Gastrocnemius medialis (tissue), 4 donors: ENCODE data around the gene NRTN. TPM values are rescaled to one million over a fixed set of nuclear protein-coding genes. Genes with fewer than 3 reads are reported as not detected.

Experiments
- ATAC-seq, 2 donors: fragments of 150-250 bp; one replicate each; pipeline ENCODE4 v1.9.1; 2016
- DNase-seq, 2 donors: peaks; one replicate each; pipeline ENCODE4 v3.0.0-alpha.2; 2019
- H3K27ac ChIP-seq, 4 donors: fragments of 200-600 bp; sonication (generic); 1 replicate in 1 of 4; 2 replicates in 3 of 4; pipeline ENCODE4 v1.5.1; 2016 to 2018; ENCODE audit warnings: mild to moderate bottlenecking in 2 of 4, moderate library complexity in 1 of 4
- H3K27me3 ChIP-seq, 3 donors: fragments of 200-600 bp; sonication (generic) in 2 of 3; 1 replicate in 1 of 3; 2 replicates in 2 of 3; pipeline versions ENCODE4 v1.5.1 to v1.6.0; 2016 to 2019; ENCODE audit warnings: mild to moderate bottlenecking in 1 of 3, moderate library complexity in 1 of 3
- H3K36me3 ChIP-seq, 2 donors: fragments of 200-600 bp; sonication (generic) in 1 of 2; one replicate each; pipeline ENCODE4 v1.5.1; 2017 to 2018
- H3K4me1 ChIP-seq, 2 donors: fragments of 200-600 bp; sonication (generic) in 1 of 2; one replicate each; pipeline ENCODE4 v1.5.1; 2016 to 2017; ENCODE audit warnings: mild to moderate bottlenecking in 2 of 2
- H3K4me3 ChIP-seq, 4 donors: fragments of 200-600 bp; sonication (generic) in 3 of 4; 1 replicate in 1 of 4; 2 replicates in 3 of 4; pipeline ENCODE4 v1.5.1; 2016 to 2019; ENCODE audit warnings: mild to moderate bottlenecking in 2 of 4
- H3K9me3 ChIP-seq, 3 donors: fragments of 200-600 bp; sonication (generic) in 2 of 3; 1 replicate in 1 of 3; 2 replicates in 2 of 3; pipeline ENCODE4 v1.5.1; 2016 to 2019
- CTCF ChIP-seq, 5 experiments: fragments of 450-650 bp in 3 of 5; fragments of 200-600 bp in 2 of 5; sonication (generic) in 2 of 5; IDR thresholded peaks in 4 of 5; conservative IDR thresholded peaks in 1 of 5; 1 replicate in 4 of 5; 2 replicates in 1 of 5; pipeline ENCODE4 v1.5.1; 2016 to 2019; ENCODE audit warnings: antibody characterized with exemption in 5 of 5, mild to moderate bottlenecking in 3 of 5, moderate library complexity in 3 of 5
- POLR2A ChIP-seq, 2 donors: fragments of 450-650 bp; IDR thresholded peaks; one replicate each; pipeline ENCODE4 v1.6.1; 2017; ENCODE audit warnings: antibody characterized with exemption in 2 of 2, mild to moderate bottlenecking in 2 of 2, moderate library complexity in 2 of 2
- in situ Hi-C, 4 donors: fragments of 200-750 bp; cut with MboI; loops; one replicate each; pipeline versions ENCODE4 v1.15.0 to v1.8.0; 2017; ENCODE audit warnings: low sequenced_read_pairs in 4 of 4
- intact Hi-C: fragments of 100-400 bp; cut with DNase I; formaldehyde crosslinking; loops from one replicate; pipeline ENCODE4 v1.15.1; 2023; ENCODE audit warnings: low total_unique reads
- total RNA-seq, 4 donors: library from RNA; depleted of rRNA; stranded (reverse); fragments of >200 nt; gene quantifications; one replicate each; pipeline versions ENCODE4 v1.1.0 to v1.2.3, GENCODE V29; 2016

NRTN gene
- total RNA-seq, 4 donors from 2014 or later: not detected

GRCh38 chr19:5782322-5782721 is 22.5 kb upstream of the NRTN start:
- no peak for ATAC-seq
- no peaks in the 10 kb centered on the region for H3K27me3 ChIP-seq
- in situ Hi-C loops: no loop called here
- peaks cover 7 to 31% of the 10 kb centered on the region in 2 donors for H3K36me3 ChIP-seq
- H3K9me3 ChIP-seq: no peaks in the 10 kb centered on the region
- intact Hi-C loops: no loop called here
- TF ChIP-seq CTCF (IDR thresholded peaks at IDR 0.05 in 4 of 5, conservative IDR thresholded peaks at IDR 0.05 in 1 of 5): no peak
- TF ChIP-seq POLR2A (IDR thresholded peaks at IDR 0.05): no peak
- H3K27ac ChIP-seq: no peak overlapping the region
- no peaks in the 10 kb centered on the region for H3K4me1 ChIP-seq
- no peak overlapping the region for H3K4me3 ChIP-seq
- DNase-seq: no peak

GRCh38 chr19:5782945-5783919 is 21.6 kb upstream of the NRTN start:
- no peaks in the 10 kb centered on the region for H3K27me3 ChIP-seq
- intact Hi-C loops: no loop called here
- no peaks in the 10 kb centered on the region for H3K4me1 ChIP-seq
- no peaks in the 10 kb centered on the region for H3K9me3 ChIP-seq
- no peak for ATAC-seq
- DNase-seq: no peak
- TF ChIP-seq POLR2A (IDR thresholded peaks at IDR 0.05): no peak
- no peak for TF ChIP-seq CTCF (IDR thresholded peaks at IDR 0.05 in 4 of 5, conservative IDR thresholded peaks at IDR 0.05 in 1 of 5)
- in situ Hi-C loops: no loop called here
- H3K4me3 ChIP-seq: no peak overlapping the region
- H3K27ac ChIP-seq: no peak overlapping the region
- H3K36me3 ChIP-seq: peaks cover 7 to 40% of the 10 kb centered on the region in 2 donors

- no peak within 1 kb of the TSS for H3K4me3 ChIP-seq
- H3K36me3 ChIP-seq: peaks cover 7 to 54% of the 10 kb centered on the region in 2 donors
- intact Hi-C loops: no loop called here
- ATAC-seq (no peak), DNase-seq (no peak)
- no peak within 1 kb of the TSS for H3K27ac ChIP-seq
- H3K4me1 ChIP-seq: peaks cover 0 to under 1% of the 10 kb centered on the region in 2 donors
- no peaks in the 10 kb centered on the region for H3K9me3 ChIP-seq
- in situ Hi-C loops: no loop called here
- TF ChIP-seq CTCF (IDR thresholded peaks at IDR 0.05 in 4 of 5, conservative IDR thresholded peaks at IDR 0.05 in 1 of 5) (no peak), POLR2A (IDR thresholded peaks at IDR 0.05) (no peak)
- H3K27me3 ChIP-seq: no peaks in the 10 kb centered on the region
Measured at GRCh38 chr19:5784581-5785147, 20.2 kb upstream of the NRTN start, which contains the start of gene PRR22. TSS of gene PRR22 (minus strand) at chr19:5784746. CDS start at chr19:5784660, 86 bp downstream.

- in situ Hi-C loops (no loop called here), intact Hi-C loops (no loop called here)
- TF ChIP-seq POLR2A (IDR thresholded peaks at IDR 0.05): no peak
- TF ChIP-seq CTCF (IDR thresholded peaks at IDR 0.05 in 4 of 5, conservative IDR thresholded peaks at IDR 0.05 in 1 of 5): no peak
- Histone ChIP-seq H3K4me1 (peaks cover 7 to 8% of the 10 kb centered on the region in 2 donors), H3K27me3 (no peaks in the 10 kb centered on the region), H3K27ac (no peak overlapping the region), H3K36me3 (peaks cover 7 to 57% of the 10 kb centered on the region in 2 donors), H3K4me3 (no peak overlapping the region), H3K9me3 (no peaks in the 10 kb centered on the region)
- DNase-seq (no peak), ATAC-seq (no peak)
Measured at GRCh38 chr19:5785423-5785822, 19.4 kb upstream of the NRTN start.
